GM21723 (cell line): Measurements from ENCODE around the gene GPD1.
"Not testable (repeated sequence)": the region's sequence is repeated elsewhere in the genome, so short reads cannot be mapped to it uniquely, and the experiment has no call there.

Experiments
- ATAC-seq: cut with Tn5 transposase; IDR thresholded peaks from one replicate; pipeline ENCODE4 v1.9.1; 2021; ENCODE audit warnings: mild to moderate bottlenecking, moderate library complexity; ENCODE audit not compliant: unreplicated experiment

Gene GPD1

GRCh38 chr12:50120521-50120920 is 16.7 kb downstream of the GPD1 start:
- ATAC-seq, result no peak

- no peak for ATAC-seq
Observed at GRCh38 chr12:50120953-50121352, 17.1 kb downstream of the GPD1 start.

DNA sequence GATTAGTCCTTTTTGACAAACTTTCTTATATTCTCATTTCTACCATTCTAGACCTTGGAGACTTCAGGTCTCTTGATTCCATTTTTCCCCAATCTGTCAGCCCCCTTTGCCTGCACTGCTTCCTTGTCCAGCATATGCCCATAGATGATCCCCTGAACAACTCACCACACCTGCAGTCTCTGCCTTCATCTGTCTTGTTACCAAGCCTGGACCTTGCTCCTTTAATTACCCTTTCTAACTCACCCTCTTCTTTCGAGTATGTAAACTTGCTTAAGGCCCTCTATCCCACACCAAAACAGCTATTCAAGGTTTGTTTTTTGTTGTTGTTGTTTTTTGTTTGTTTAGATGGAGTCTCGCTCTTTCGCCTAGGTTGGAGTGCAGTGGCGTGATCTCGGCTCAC is 17.8 kb downstream of the GPD1 start:
- ATAC-seq, result no peak

- no peak for ATAC-seq
Observed at GRCh38 chr12:50123203-50123602, 19.4 kb downstream of the GPD1 start.

DNA sequence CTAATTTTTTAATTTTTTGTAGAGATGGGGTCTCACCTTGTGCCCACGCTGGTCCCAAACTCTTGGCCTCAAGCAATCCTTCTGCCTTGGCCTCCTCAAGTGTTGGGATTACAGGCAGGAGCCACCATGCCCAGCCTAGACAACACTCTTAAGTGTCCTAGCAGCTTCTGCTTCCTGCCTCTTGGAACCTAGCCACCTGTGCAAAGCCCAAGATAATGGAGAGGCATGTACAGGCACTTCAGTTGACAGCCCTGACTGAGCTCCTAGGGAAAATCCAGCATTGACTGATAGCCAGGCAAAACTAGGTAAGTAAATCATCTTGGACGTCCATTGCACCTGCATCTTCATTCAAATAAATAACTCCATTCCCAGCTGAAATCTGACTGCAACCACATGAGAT is 23.7 kb downstream of the GPD1 start:
- no peak for ATAC-seq

DNA sequence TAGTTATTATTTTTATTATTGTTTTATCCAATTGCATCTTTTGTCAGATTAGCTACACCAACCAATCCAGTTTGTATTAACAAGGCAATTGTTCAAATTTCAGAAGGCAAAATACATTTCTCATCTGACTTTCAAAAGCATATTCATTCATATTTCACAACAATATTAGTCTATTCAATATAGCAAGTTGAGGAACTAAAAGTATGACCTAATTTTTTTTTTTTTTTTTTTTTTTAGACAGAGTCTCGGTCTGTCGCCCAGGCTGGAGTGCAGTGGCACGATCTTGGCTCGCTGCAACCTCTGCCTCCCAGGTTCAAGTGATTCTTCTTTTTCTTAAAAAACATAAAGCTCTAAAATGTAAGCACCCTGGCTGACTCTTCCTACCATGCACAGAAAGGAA is 25.5 kb downstream of the GPD1 start:
- no peak for ATAC-seq

GRCh38 chr12:50132505-50133135 is 28.8 kb downstream of the GPD1 start:
- no peak for ATAC-seq

GRCh38 chr12:50142993-50143392 is 39.2 kb downstream of the GPD1 start:
- no peak for ATAC-seq

DNA sequence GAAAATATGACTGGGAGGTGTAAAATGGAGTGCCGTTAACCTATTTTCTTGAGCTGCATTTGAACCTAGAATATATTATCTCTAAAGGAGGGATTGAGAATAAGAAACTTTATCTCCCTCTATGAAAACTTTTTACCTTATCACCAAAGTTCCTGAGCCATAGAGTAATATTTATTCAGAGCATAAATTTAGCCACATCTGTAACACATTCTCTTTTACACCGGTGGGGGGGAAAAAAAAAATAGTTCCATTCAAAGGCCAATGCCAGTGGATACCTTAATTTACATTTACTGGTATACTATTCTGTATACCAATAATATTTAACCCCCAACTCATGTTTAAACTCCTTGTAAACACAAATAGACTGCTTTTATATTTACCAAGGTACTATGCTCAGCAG is 41.6 kb downstream of the GPD1 start:
- no peak for ATAC-seq

DNA sequence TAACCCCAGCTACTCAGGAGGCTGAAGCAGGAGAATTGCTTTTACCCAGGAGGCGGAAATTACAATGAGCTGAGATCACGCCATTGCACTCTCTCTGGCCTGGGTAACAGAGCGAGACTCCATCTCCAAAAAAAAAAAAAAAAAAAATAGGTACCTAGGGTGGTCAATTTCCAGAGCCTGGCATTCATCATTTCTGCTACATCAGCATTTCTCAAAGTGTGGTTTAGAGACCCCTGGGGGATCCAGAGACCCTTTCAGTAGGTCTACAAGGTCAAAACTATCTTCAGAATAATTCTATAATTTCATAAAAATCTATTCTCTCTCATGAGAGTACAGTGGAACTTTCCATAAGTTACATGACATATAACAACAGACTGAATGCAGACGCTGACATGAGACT is 43.5 kb downstream of the GPD1 start:
- ATAC-seq, result no peak

GRCh38 chr12:50148011-50148410 is 44.2 kb downstream of the GPD1 start:
- ATAC-seq, result not testable (repeated sequence)

- ATAC-seq, result no peak
Observed at GRCh38 chr12:50149311-50149710, 45.5 kb downstream of the GPD1 start.

DNA sequence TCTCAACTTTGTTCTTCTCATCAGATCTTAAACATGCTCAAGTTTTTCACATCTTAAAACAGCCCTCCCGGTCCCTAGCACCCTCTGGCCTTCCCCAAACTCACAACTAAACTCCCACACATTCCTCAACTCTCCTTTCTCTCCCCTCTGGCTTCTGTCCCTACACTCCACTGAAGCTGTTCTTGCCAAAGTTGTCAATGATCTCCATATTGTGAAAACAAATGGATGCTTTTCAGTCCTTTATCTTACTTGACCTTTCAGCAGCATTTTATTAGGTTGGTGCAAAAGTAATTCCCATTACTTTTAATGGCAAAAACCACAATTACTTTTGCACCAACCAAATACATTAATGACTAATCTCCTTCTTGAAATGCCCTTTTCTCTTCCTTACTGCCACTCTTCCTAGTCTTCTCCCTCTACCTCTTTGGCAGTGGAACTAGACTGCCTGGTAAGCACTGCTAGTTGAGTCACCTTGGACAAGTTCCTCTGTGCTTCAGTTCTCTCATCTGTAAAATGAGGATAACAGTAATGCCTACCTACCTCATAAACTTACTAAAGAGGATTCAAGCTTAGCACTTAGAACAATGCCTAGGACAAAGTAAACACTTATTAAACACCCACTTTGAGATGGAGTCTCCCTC is 47.4 kb downstream of the GPD1 start:
- no peak for ATAC-seq

- not testable (repeated sequence) for ATAC-seq
Observed at GRCh38 chr12:50154947-50155346, 51.1 kb downstream of the GPD1 start.

GRCh38 chr12:50156641-50157040 is 52.8 kb downstream of the GPD1 start:
- no peak for ATAC-seq

- ATAC-seq, result no peak
Observed at GRCh38 chr12:50157259-50157658, 53.5 kb downstream of the GPD1 start.

DNA sequence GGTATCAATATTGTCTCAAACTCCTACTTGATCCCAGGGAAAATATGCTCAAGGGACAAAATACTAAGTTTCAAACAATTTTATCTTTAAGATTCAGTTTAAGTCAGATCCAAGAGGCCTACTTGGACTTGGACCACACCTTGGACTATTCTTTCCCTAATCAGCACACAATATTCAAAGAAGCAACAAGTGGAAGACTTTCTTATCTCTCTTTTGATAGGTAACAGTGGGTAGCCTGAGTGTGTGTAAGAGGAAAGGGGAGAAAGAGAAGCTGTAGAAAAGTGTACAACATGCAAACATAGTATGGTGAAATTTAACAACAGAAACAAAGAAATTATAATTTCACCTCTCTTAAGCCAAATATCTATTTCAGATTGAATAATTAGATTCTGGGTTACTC is 56.8 kb downstream of the GPD1 start:
- no peak for ATAC-seq
